Measurements from ENCODE around the gene GRAMD4. TPM values are rescaled to one million over a fixed set of nuclear protein-coding genes. Genes with fewer than 3 reads are reported as not detected.

GRAMD4 gene
- total RNA-seq, 1 experiment from 2014 or later = 25.3 TPM

GRCh38 chr22:46691571-46691970 lies 71.4 kb downstream of the GRAMD4 start:
- Histone ChIP-seq H3F3A (ENCODE audit: low read length, unreplicated experiment) (no peaks in the 10 kb centered on the region), H3K4me3 (ENCODE audit: low read length) (no peak overlapping the region), H4K20me1 (ENCODE audit: low read length) (no peaks in the 10 kb centered on the region), H3K27me3 (ENCODE audit: low read length) (no peaks in the 10 kb centered on the region), H3K36me3 (ENCODE audit: low read depth, low read length) (no peaks in the 10 kb centered on the region), H3K27ac (ENCODE audit: low read length) (no peak overlapping the region), H2AFZ (ENCODE audit: low read length) (no peak overlapping the region), H3K4me2 (ENCODE audit: low read length) (no peak overlapping the region), H3K9ac (ENCODE audit: low read length) (no peak overlapping the region), H3K4me1 (ENCODE audit: insufficient read depth, low read length) (no peaks in the 10 kb centered on the region), H3K79me2 (ENCODE audit: low read length) (no peaks in the 10 kb centered on the region), H3K9me3 (ENCODE audit: low read length) (no peaks in the 10 kb centered on the region), H3K9me2 (replicated peaks; ENCODE audit: low read length) (no peaks in the 10 kb centered on the region)
- DNase-seq (no peak), ATAC-seq (no peak)
- TF ChIP-seq EZH2 (IDR thresholded peaks at IDR 0.05; ENCODE audit: low read length, unreplicated experiment) (no peak), CTCF (conservative IDR thresholded peaks at IDR 0.05; ENCODE audit: low read depth, low read length) (no peak), EZH2phosphoT487 (IDR thresholded peaks at IDR 0.05; ENCODE audit: borderline replicate concordance, low read length) (no peak)
- POLR2A ChIA-PET (ENCODE audit: unreplicated experiment) = no interaction called here
- no TSS peak for BruUV-seq (replicated peaks)
- intact Hi-C loops (cut with micrococcal nuclease) = no loop called here
- CTCF ChIA-PET = interaction anchor here (0.6 kb wide), 1 partner anchor 140 kb away, joined by 12 read pairs; no protein-coding TSS in a partner anchor

GRCh38 chr22:46693634-46694415 lies 73.6 kb downstream of the GRAMD4 start:
- POLR2A ChIA-PET (ENCODE audit: unreplicated experiment) = no interaction called here
- BruUV-seq (replicated peaks) = no TSS peak
- no peaks in the 10 kb centered on the region for H3K36me3 ChIP-seq (ENCODE audit: low read depth, low read length)
- no peak overlapping the region for H3K4me2 ChIP-seq (ENCODE audit: low read length)
- H3K9ac ChIP-seq (ENCODE audit: low read length) = no peak overlapping the region
- no peaks in the 10 kb centered on the region for H4K20me1 ChIP-seq (ENCODE audit: low read length)
- no peaks in the 10 kb centered on the region for H3K27me3 ChIP-seq (ENCODE audit: low read length)
- TF ChIP-seq EZH2 (IDR thresholded peaks at IDR 0.05; ENCODE audit: low read length, unreplicated experiment) = no peak
- no peak for TF ChIP-seq CTCF (conservative IDR thresholded peaks at IDR 0.05; ENCODE audit: low read depth, low read length)
- TF ChIP-seq EZH2phosphoT487 (IDR thresholded peaks at IDR 0.05; ENCODE audit: borderline replicate concordance, low read length) = no peak
- intact Hi-C loops (cut with micrococcal nuclease) = no loop called here
- DNase-seq (no peak), ATAC-seq (no peak)
- no peaks in the 10 kb centered on the region for H3F3A ChIP-seq (ENCODE audit: low read length, unreplicated experiment)
- no peaks in the 10 kb centered on the region for H3K4me1 ChIP-seq (ENCODE audit: insufficient read depth, low read length)
- H3K9me3 ChIP-seq (ENCODE audit: low read length) = no peaks in the 10 kb centered on the region
- H3K4me3 ChIP-seq (ENCODE audit: low read length) = no peak overlapping the region
- CTCF ChIA-PET = no interaction called here
- no peaks in the 10 kb centered on the region for H3K9me2 ChIP-seq (replicated peaks; ENCODE audit: low read length)
- no peak overlapping the region for H3K27ac ChIP-seq (ENCODE audit: low read length)
- H3K79me2 ChIP-seq (ENCODE audit: low read length) = no peaks in the 10 kb centered on the region
- H2AFZ ChIP-seq (ENCODE audit: low read length) = no peak overlapping the region

GRCh38 chr22:46694416-46695170 lies 74.4 kb downstream of the GRAMD4 start:
- no peak overlapping the region for H3K27ac ChIP-seq (ENCODE audit: low read length)
- no peak overlapping the region for H3K4me3 ChIP-seq (ENCODE audit: low read length)
- no peaks in the 10 kb centered on the region for H3K36me3 ChIP-seq (ENCODE audit: low read depth, low read length)
- no TSS peak for BruUV-seq (replicated peaks)
- no peak overlapping the region for H2AFZ ChIP-seq (ENCODE audit: low read length)
- intact Hi-C loops (cut with micrococcal nuclease) = no loop called here
- DNase-seq = no peak
- no peaks in the 10 kb centered on the region for H3K27me3 ChIP-seq (ENCODE audit: low read length)
- no peak for ATAC-seq
- H3F3A ChIP-seq (ENCODE audit: low read length, unreplicated experiment) = no peaks in the 10 kb centered on the region
- H3K4me1 ChIP-seq (ENCODE audit: insufficient read depth, low read length) = no peaks in the 10 kb centered on the region
- no peak overlapping the region for H3K4me2 ChIP-seq (ENCODE audit: low read length)
- ChIA-PET CTCF (no interaction called here), POLR2A (ENCODE audit: unreplicated experiment) (no interaction called here)
- H3K9me3 ChIP-seq (ENCODE audit: low read length) = no peaks in the 10 kb centered on the region
- H4K20me1 ChIP-seq (ENCODE audit: low read length) = no peaks in the 10 kb centered on the region
- H3K9me2 ChIP-seq (replicated peaks; ENCODE audit: low read length) = no peaks in the 10 kb centered on the region
- no peak overlapping the region for H3K9ac ChIP-seq (ENCODE audit: low read length)
- no peaks in the 10 kb centered on the region for H3K79me2 ChIP-seq (ENCODE audit: low read length)
- no peak for TF ChIP-seq EZH2phosphoT487 (IDR thresholded peaks at IDR 0.05; ENCODE audit: borderline replicate concordance, low read length)
- TF ChIP-seq CTCF (conservative IDR thresholded peaks at IDR 0.05; ENCODE audit: low read depth, low read length) = no peak
- TF ChIP-seq EZH2 (IDR thresholded peaks at IDR 0.05; ENCODE audit: low read length, unreplicated experiment) = no peak
